Measurements from ENCODE around the gene IGSF22. TPM values are rescaled to one million over a fixed set of nuclear protein-coding genes. Genes with fewer than 3 reads are reported as not detected.

The IGSF22 gene
- total and polyA plus RNA-seq, 2 of the 8 experiments (the other 6 are each of a cell fraction or from before 2014, with no cell fraction given), result 0.14 TPM; not detected in 1

- CTCF ChIA-PET (ENCODE audit: partially characterized antibody), result interaction anchor here (0.7 to 1.6 kb wide), 5 partner anchors 27 to 899 kb away, joined by 3 to 10 read pairs (median 4); no protein-coding TSS in a partner anchor
- no peak for TF ChIP-seq NANOG (IDR thresholded peaks at IDR 0.05; ENCODE audit: insufficient read depth, low read depth, low read length, poor library complexity, severe bottlenecking)
- no peak for TF ChIP-seq HDAC6 (IDR thresholded peaks at IDR 0.05; ENCODE audit: low read depth, low read length)
- TF ChIP-seq JUND (IDR thresholded peaks at IDR 0.05; ENCODE audit: low read length), result no peak
- TF ChIP-seq RXRA (IDR thresholded peaks at IDR 0.05; ENCODE audit: insufficient read depth, low read depth, low read length), result no peak
- TF ChIP-seq SP4 (IDR thresholded peaks at IDR 0.05; ENCODE audit: low read length), result no peak
- no peak for TF ChIP-seq POLR2AphosphoS5 (IDR thresholded peaks at IDR 0.05; ENCODE audit: low read depth, low read length)
- no peak for TF ChIP-seq TCF12 (IDR thresholded peaks at IDR 0.05; ENCODE audit: low read depth, low read length)
- TF ChIP-seq CREB1 (IDR thresholded peaks at IDR 0.05), result no peak
- TF ChIP-seq GTF2F1 (IDR thresholded peaks at IDR 0.05; ENCODE audit: borderline replicate concordance, low read depth, low read length), result no peak
These were observed 49.2 kb downstream of the IGSF22 start for GRCh38 chr11:18676803-18677202.

More at GRCh38 chr11:18676803-18677202, 49.2 kb downstream of the IGSF22 start:
- Histone ChIP-seq H3K23ac (ENCODE audit: insufficient read length) (no peak overlapping the region), H3K27me3 (replicated peaks in 1 of 4; ENCODE audit: control insufficient read depth in 3 of 4, extremely low read depth in 1 of 4, insufficient read depth in 3 of 4, low read length in 3 of 4) (peaks cover 0 to 1% (median 0%) of the 10 kb centered on the region in 4 experiments; a peak in 1 of 7 replicates), H3K4ac (replicated peaks; ENCODE audit: insufficient read length, low read depth, low read length) (no peak overlapping the region), H2AFZ (ENCODE audit: low read length) (no peak overlapping the region), H4K20me1 (replicated peaks in 1 of 2; ENCODE audit: control insufficient read depth in 1 of 2, insufficient read depth in 2 of 2, low read length in 2 of 2) (no peaks in the 10 kb centered on the region), H3K4me1 (replicated peaks in 1 of 4; ENCODE audit: control insufficient read depth in 3 of 4, insufficient read depth in 4 of 4, low read length in 3 of 4) (no peaks in the 10 kb centered on the region), H3K56ac (replicated peaks; ENCODE audit: insufficient read length, low read depth, low read length) (no peak overlapping the region), H2BK120ac (replicated peaks; ENCODE audit: low read depth, low read length) (no peak overlapping the region), H4K5ac (ENCODE audit: insufficient read length, low read depth, low read length) (no peak overlapping the region), H3K36me3 (ENCODE audit: control insufficient read depth in 2 of 4, insufficient read depth in 4 of 4, low read length in 3 of 4) (no peaks in the 10 kb centered on the region), H2BK15ac (ENCODE audit: low read length) (no peak overlapping the region), H3K18ac (ENCODE audit: extremely low read depth, low read length) (no peak overlapping the region), H4K91ac (replicated peaks; ENCODE audit: insufficient read length, low read length) (no peak overlapping the region), H2BK12ac (ENCODE audit: low read depth, low read length) (no peak overlapping the region), H2BK20ac (ENCODE audit: low read length) (no peak overlapping the region), H3K27ac (ENCODE audit: low read depth, low read length) (no peak overlapping the region), H4K8ac (ENCODE audit: extremely low read depth, insufficient read depth, low read length) (no peak overlapping the region), H3K23me2 (ENCODE audit: low read depth, low read length) (no peaks in the 10 kb centered on the region), H3K14ac (ENCODE audit: insufficient read length) (no peak overlapping the region), H3K79me1 (ENCODE audit: low read depth, low read length) (no peaks in the 10 kb centered on the region), H2BK5ac (ENCODE audit: low read depth, low read length) (no peak overlapping the region), H2AK5ac (ENCODE audit: low read depth, low read length) (no peak overlapping the region), H3K9ac (replicated peaks in 1 of 4; ENCODE audit: extremely low read depth in 1 of 4, low read depth in 3 of 4, low read length in 3 of 4) (no peak overlapping the region), H3K4me3 (ENCODE audit: extremely low read depth in 1 of 4, insufficient read depth in 2 of 4, low read depth in 3 of 4, low read length in 4 of 4) (no peak overlapping the region), H3K79me2 (ENCODE audit: control insufficient read depth in 1 of 2, insufficient read depth in 2 of 2, low read length in 2 of 2) (no peaks in the 10 kb centered on the region), H3K4me2 (ENCODE audit: insufficient read depth in 1 of 2, low read depth in 2 of 2, low read length in 2 of 2) (no peak overlapping the region), H3K9me3 (ENCODE audit: insufficient read depth in 2 of 2, low read depth in 1 of 2, low read length in 1 of 2) (no peaks in the 10 kb centered on the region)
- POLR2A ChIA-PET (ENCODE audit: partially characterized antibody), result interaction anchor here (0.7 kb wide), 1 partner anchor 818 kb away, joined by 3 read pairs; no protein-coding TSS in a partner anchor
- FAIRE-seq, result no peak
- 72% methylated on average over 4 of the region's 4 CpGs; no CpG with 5 or more reads in 1 of the 2 experiments for WGBS, 2 experiments (ENCODE audit: extremely low coverage in 1 of 2, insufficient coverage in 1 of 2, insufficient read length in 1 of 2, insufficient replicate concordance in 2 of 2, low coverage in 1 of 2, low lambda C conversion rate in 2 of 2, missing lambda C conversion rate in 1 of 2)
- no peak for DNase-seq (ENCODE audit: low read depth in 1 of 2, low spot score in 2 of 2)
